ENCODE data around the gene STAT5A. TPM values are rescaled to one million over a fixed set of nuclear protein-coding genes. Genes with fewer than 3 reads are reported as not detected.

Gene STAT5A
- 6.1 to 9.3 TPM (median 7.0 TPM) in 5 replicates for total RNA-seq (2022; extraction: Qiagen RNA extraction)

DNA sequence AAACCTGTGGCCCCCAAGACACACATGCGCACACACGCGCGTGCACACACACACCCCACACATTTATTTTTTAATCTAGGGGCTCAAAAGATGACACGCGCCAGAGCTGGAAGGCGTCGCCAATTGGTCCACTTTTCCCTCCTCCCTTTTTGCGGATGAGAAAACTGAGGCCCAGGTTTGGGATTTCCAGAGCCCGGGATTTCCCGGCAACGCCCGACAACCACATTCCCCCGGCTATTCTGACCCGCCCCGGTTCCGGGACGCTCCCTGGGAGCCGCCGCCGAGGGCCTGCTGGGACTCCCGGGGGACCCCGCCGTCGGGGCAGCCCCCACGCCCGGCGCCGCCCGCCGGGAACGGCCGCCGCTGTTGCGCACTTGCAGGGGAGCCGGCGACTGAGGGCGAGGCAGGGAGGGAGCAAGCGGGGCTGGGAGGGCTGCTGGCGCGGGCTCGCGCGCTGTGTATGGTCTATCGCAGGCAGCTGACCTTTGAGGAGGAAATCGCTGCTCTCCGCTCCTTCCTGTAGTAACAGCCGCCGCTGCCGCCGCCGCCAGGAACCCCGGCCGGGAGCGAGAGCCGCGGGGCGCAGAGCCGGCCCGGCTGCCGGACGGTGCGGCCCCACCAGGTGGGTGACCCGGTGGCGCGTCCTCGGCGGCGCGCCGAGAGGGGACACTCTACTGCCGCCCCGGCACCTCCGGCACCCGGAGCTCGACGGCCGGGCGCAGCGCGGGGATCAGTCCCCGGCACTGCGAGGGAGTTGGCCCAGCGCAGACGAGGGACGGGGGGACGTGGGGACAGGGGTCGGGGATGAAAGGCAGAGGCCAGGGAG lies at the start of gene STAT5A:
STAT5A (plus strand) TSS at position 522 of the 826 bp plus-strand sequence. CDS start 914 bp downstream, outside the sequence.

DNA sequence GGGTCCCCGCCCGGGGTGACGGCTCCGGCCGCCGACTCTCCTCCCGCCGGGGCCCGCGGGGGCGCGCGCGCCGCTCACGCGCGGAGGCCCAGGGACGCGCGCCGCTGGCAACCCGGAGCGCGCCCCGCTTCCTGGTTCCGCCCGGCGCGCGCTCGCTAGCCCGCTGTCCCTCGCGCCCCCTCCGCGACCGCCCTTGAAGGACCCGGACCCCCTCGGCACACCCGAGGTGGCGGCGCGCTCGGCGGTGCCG lies 12.0 kb upstream of the STAT5A start, which contains the start of gene STAT5B:
STAT5B (minus strand) TSS at position 33 of the 250 bp plus-strand sequence. CDS start 44,264 bp downstream, outside the sequence.

Other genes starting within 250 kb of the STAT5A start
- 0.45 to 0.97 TPM (median 0.59 TPM) in 5 replicates for gene C17orf113, start 237.9 kb upstream of the STAT5A start, total RNA-seq (2022; extraction: Qiagen RNA extraction)
- 0.18 to 0.30 TPM (median 0.29 TPM) in 5 replicates for gene ZNF385C, start 190.0 kb upstream of the STAT5A start, total RNA-seq (2022; extraction: Qiagen RNA extraction)
- gene DHX58, start 175.8 kb upstream of the STAT5A start, total RNA-seq (2022; extraction: Qiagen RNA extraction): 0.08 to 0.52 TPM (median 0.30 TPM) in 5 replicates
- 29.1 to 48.8 TPM (median 45.8 TPM) in 5 replicates for gene KAT2A, start 167.1 kb upstream of the STAT5A start, total RNA-seq (2022; extraction: Qiagen RNA extraction)
- not detected in 5 replicates for gene HSPB9, start 165.7 kb upstream of the STAT5A start, total RNA-seq (2022; extraction: Qiagen RNA extraction)
- gene RAB5C, start 133.5 kb upstream of the STAT5A start, total RNA-seq (2022; extraction: Qiagen RNA extraction): 223 to 283 TPM (median 277 TPM) in 5 replicates
- 0.19 to 0.40 TPM (median 0.26 TPM) in 5 replicates for gene KCNH4, start 107.4 kb upstream of the STAT5A start, total RNA-seq (2022; extraction: Qiagen RNA extraction)
- not detected in 5 replicates for gene HCRT, start 103.0 kb upstream of the STAT5A start, total RNA-seq (2022; extraction: Qiagen RNA extraction)
- gene GHDC, start 94.0 kb upstream of the STAT5A start, total RNA-seq (2022; extraction: Qiagen RNA extraction): 14.2 to 20.4 TPM (median 18.9 TPM) in 5 replicates
- gene STAT5B, start 12.1 kb upstream of the STAT5A start, total RNA-seq (2022; extraction: Qiagen RNA extraction): 20.4 to 30.9 TPM (median 28.1 TPM) in 5 replicates
- gene STAT3, start 99.9 kb downstream of the STAT5A start, total RNA-seq (2022; extraction: Qiagen RNA extraction): 59.7 to 88.6 TPM (median 82.5 TPM) in 5 replicates
- gene CAVIN1, start 134.8 kb downstream of the STAT5A start, total RNA-seq (2022; extraction: Qiagen RNA extraction): 352 to 454 TPM (median 429 TPM) in 5 replicates
- gene ATP6V0A1, start 170.4 kb downstream of the STAT5A start, total RNA-seq (2022; extraction: Qiagen RNA extraction): 25.9 to 42.7 TPM (median 40.2 TPM) in 5 replicates
- 28.7 to 43.2 TPM (median 37.9 TPM) in 5 replicates for gene NAGLU, start 247.7 kb downstream of the STAT5A start, total RNA-seq (2022; extraction: Qiagen RNA extraction)

All from A549 treated with dexamethasone at 1 μM for 4 hours (cell line).